Activated CD4-positive, alpha-beta T cell treated with anti-CD3 and anti-CD28 coated beads, Interleukin-2, Interleukin-6, amounts not matched to agents 100 ng/mL and 50 ng/mL, durations not matched to agents 16 hours and 8 hours (primary cell): ENCODE measurements around the gene TMEM38A.
A peak's percentile ranks its signal among the peaks of the same experiment; 100 is the strongest.
"Not testable (repeated sequence)": the region's sequence is repeated elsewhere in the genome, so short reads cannot be mapped to it uniquely, and the experiment has no call there.

Experiments used
- DNase-seq: peaks from one replicate; pipeline ENCODE4 v3.0.0-alpha.2; 2020

Gene TMEM38A

GRCh38 chr19:16640951-16641350 lies 20.0 kb upstream of the TMEM38A start:
- DNase-seq, result no peak

DNA sequence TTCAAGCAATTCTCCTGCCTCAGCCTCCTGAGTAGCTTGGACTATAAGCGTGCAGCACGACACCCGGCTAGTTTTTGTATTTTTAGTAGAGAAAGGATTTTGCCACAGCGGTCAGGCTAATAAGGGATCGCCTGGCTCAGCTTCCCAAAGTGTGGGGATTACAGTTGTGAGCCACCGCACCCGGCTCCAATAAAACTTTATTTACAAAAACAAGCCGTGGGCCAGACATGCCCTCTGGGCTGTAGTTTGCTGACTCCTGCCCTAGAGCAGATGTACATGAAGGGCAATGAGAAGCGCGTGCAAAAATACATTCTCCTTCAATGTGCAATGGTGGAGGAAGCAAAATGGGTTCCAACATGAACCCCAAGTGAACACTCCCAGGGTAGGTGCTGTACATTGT lies 19.2 kb upstream of the TMEM38A start:
- no peak for DNase-seq

DNA sequence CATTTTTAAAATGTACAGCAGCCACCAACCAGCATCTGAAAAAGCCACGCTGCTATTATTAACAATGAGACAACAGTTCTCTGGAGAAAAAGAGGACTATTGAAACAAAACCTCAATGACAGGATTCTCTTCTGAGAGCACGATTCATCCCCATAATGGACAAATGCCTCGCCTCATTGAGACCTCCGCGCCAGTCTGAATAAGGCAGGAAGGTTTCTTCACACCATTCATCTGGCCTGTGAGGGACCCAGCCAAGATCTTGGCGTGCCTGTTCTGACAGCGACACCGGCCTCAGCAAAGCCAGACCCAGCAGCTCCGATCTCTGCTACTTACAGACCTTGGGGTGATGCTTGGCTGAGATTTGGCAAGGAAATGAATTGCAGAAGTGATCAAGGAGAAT lies 15.8 kb upstream of the TMEM38A start:
- DNase-seq, result no peak

- no peak for DNase-seq
Observed at GRCh38 chr19:16649734-16650133, 11.2 kb upstream of the TMEM38A start.

- DNase-seq, result no peak
Observed at GRCh38 chr19:16650821-16651220, 10.1 kb upstream of the TMEM38A start.

DNA sequence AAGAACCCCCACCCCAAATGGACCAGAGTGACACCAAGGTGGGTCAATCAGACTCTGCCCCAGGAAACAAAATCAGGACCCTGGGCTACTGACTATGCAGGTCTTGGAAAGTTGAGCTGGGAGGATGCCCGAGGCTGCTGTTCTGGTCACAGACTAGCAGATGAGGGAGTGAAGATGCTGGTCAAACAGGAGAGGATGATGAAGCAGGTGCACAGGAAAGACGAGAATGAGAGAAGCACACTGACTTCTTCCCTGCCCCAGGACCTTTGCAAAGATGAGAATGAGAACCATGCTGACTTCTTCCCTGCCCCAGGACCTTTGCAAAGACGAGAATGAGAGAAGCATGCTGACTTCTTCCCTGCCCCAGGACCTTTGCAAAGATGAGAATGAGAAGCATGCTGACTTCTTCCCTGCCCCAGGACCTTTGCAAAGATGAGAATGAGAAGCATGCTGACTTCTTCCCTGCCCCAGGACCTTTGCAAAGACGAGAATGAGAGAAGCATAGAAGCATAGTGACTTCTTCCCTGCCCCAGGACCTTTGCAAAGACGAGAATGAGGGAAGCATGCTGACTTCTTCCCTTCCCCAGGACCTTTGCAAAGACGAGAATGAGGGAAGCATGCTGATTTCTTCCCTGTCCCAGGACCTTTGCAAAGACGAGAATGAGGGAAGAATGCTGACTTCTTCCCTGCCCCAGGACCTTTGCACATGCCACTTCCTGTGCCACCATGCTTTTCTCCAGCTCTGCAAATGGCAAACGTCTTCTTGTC lies 9.3 kb upstream of the TMEM38A start:
- DNase-seq, result not testable (repeated sequence)

GRCh38 chr19:16652854-16653253 lies 8.1 kb upstream of the TMEM38A start:
- DNase-seq, result no peak

DNA sequence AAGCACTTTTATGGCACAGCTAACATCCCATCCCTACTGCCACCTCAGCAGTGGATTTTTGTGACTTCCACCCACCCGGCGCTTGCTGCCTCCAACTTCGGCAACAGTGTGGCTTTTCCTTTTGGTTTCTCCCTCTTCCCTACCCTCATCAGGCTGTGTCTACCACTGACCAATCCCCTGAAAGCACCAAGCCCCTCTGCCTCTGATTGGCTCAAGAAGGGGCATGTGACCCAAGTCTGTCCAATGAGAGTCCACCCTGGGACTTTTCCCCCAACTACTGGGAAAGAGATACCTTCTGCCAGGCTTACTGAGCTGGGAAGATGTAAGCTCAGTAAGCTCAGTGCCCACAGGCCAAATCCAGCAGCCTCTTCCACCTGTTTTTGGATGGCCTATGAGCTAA lies 6.8 kb upstream of the TMEM38A start:
- DNase-seq, result no peak

DNA sequence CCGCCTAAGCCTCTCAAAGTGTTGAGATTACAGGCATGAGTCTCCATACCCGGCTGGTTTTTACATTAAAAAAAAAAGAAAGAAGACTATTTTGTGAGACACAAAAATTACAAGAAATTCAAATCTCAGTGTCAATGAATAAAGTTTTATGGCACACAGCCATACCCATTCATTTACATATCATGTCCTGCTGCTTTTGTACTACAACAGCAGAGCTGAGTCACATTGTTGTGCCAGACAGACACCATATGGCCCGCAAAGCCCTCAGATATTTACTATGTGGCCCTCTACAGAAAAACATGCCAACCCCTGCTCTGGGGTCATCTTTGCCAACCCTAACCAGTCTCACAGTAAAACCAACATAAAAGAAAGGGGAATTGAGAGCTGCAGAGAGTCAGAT lies 6.3 kb upstream of the TMEM38A start:
- no peak for DNase-seq

DNA sequence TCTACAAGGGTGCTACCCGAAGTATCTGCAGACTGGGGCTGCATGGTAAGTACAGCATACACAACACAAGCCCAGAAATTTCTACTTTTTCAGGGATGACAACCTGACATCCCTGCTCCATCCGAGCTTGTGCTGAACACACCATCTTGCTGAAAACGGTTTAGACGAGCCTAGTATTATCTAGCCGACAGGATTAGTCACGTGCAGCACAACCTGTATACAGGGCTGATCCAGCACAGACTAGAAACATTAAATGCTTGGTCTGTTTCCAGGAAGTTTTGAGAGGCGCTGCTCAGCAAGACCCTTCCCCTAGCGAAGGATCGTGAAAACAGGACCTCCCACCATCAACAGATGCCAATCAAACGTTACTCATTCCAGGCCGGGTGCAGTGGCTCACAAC lies 5.2 kb upstream of the TMEM38A start:
- DNase-seq, result no peak

- DNase-seq, result no peak
Observed at GRCh38 chr19:16657384-16657783, 3.6 kb upstream of the TMEM38A start.

DNA sequence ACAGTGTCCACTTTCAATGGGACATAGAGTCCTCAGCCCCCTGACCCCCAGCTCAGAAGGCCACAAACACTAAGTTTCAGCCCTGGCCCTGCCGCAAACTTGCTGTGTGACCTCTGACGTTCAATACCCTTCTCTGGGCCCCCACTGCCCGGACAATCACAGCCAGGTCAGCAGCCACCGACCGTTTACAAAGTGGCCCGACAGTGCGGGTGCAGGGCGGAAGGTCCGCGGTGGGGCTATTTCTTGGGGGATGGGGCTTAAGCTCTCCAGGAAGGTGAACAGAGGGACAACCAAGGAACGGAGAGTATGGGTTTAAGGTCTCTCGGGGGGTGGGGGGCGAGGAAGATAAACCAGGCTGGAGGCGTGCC lies 1.5 kb upstream of the TMEM38A start:
- no peak for DNase-seq

DNA sequence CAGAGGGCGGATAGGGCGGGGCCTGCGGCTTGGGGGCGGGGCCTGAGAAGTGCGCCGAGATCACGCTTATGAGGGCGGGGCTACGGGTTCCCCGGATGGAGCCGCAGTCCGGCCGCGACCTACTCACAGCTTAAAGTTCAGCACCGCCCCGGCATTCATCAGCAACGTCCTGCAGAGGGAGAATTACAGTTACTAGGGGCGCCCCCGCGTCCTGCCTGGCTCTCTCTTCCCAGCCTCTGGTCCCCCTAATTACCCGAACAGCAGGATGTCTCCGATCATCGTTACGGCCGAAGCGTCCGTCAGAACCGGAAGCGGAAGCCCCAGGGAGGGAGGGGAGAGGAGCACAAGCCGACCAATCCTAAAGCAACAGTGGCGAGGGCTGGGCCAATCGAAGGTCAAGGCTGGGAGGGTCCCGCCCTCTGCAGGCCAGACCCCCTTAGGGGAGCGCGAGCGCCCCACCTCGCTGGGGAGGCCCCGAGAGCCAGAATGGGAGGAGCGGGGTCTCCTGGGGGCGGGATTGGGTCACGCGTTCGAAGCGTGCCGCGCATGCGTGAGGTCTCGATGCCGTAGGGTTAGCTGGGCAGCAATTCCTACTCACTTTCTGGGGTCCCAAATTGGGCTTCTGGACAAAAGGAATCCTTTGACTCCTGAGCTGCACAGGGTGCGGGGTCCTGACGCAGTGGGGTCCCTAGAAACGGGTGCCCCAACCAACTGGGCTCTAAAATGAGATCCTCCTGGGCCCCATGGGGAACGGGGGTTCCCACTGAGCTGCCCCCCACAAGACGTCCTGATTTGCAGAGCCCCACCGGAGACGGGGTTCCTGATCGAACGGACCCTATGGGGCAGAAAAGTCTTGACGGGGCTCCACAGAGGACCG lies 869 bp upstream of the TMEM38A start, which contains the start of gene SMIM7:
Gene SMIM7 (minus strand): TSS at position 313 of the 877 bp plus-strand sequence. CDS start 34 bp downstream, at position 279.
- DNase-seq, result peak; percentile 99

DNA sequence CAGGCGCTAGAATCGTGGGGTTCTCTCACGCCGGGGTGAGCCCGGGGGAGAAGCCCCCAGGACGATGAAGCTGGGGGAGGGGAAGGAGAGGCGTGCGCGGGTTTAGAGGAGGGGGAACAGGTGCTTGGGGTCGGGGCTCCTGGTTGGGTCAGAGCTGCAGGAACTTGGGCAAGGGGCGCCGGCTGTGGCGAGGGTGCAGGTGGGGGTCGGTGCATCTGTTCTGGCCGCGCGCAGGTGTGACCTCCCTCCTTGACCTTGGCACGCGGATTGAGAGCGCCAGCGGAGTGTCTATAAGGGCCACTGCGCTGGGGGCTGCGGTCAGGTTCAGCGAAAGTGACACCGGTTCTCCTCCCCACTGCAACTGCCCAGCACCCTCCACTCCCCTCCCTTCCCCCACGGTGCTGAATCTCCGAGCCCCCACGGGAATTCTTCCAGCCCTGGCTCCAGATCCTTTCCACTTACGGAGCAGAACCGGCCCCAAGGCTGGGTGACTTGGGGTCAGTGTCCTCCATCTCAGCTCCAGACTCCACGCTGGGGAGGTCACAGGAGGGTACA lies 618 bp downstream of the TMEM38A start:
- no peak for DNase-seq

GRCh38 chr19:16668176-16668575 lies 7.2 kb downstream of the TMEM38A start:
- no peak for DNase-seq

GRCh38 chr19:16668702-16669101 lies 7.8 kb downstream of the TMEM38A start:
- not testable (repeated sequence) for DNase-seq

- no peak for DNase-seq
Observed at GRCh38 chr19:16670291-16670690, 9.4 kb downstream of the TMEM38A start.

DNA sequence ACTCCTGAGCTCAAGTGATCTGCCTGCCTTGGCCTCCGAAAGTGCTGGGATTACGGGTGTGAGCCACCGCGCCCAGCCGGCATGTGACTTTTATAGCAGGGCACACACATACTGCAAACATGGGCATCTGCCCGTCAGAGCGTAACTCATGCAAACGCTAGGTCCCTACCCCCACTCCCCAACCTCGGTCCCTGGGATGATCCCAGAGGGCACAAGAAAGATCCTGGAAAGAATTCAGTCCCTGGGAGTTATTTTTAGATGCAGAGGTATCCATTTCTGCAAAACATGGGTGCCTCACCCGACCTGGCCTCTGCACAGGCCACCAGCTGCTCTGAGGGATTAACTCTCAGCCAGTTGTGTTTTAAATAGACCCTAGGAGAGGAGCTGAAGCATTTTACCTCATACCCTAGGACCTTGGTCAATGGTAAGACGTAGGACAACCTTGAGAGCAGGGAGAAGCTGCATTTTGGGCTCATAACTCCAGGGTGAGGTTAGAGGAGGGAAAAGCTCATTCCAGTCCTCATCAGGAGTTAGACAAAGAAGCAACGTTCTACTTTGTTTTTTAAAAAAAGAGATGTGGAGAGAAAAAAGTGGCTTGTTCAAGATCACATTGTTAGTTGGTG lies 10.8 kb downstream of the TMEM38A start:
- DNase-seq, result no peak

- DNase-seq, result no peak
Observed at GRCh38 chr19:16673231-16673630, 12.3 kb downstream of the TMEM38A start.

GRCh38 chr19:16673839-16674238 lies 12.9 kb downstream of the TMEM38A start:
- DNase-seq, result not testable (repeated sequence)

DNA sequence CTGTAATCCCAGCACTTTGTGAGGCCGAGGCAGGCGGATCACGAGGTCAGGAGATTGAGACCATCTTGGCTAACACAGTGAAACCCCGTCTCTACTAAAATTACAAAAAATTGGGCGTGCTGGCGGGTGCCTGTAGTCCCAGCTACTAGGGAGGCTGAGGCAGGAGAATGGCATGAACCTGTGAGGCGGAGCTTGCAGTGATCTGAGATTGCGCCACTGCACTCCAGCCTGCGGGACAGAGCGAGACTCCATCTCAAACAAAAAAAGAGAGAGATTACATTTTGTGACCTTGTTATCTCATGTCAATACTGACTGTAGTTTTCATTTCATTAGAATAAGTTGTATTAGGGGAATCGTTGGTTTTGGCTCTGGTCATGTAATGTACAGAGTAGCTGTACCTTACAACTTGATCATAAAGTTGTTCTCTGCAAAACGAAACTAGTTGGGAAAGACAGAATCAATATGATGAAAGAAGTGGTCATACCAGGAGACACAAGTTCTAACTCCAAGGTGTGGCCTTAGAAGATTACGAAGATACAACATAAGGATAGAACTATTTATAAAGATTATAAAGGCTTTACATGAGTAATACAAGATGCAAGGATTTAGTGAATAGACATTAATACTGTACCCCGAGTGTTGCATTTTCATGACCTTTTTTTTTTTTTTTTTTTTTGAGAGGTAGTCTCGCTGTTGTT lies 15.3 kb downstream of the TMEM38A start:
- DNase-seq, result no peak

- DNase-seq, result no peak
Observed at GRCh38 chr19:16677055-16677454, 16.1 kb downstream of the TMEM38A start.

GRCh38 chr19:16678498-16678897 lies 17.6 kb downstream of the TMEM38A start:
- DNase-seq, result no peak
